HEK293 (cell line): ENCODE data around the gene ECI1.

Source experiments
- EGR2 ChIP-seq: fragments of 450-650 bp; formaldehyde crosslinking; IDR thresholded peaks from 2 replicates; pipeline ENCODE4 v1.5.1; 2016; ENCODE audit warnings: low read depth, missing biosample characterization, missing genetic modification characterization
- GFI1B ChIP-seq: fragments of 450-650 bp; formaldehyde crosslinking; IDR thresholded peaks from 2 replicates; pipeline ENCODE4 v1.5.1; 2016; ENCODE audit warnings: missing biosample characterization, missing genetic modification characterization
- GLIS2 ChIP-seq: fragments of 450-650 bp; formaldehyde crosslinking; IDR thresholded peaks from 2 replicates; pipeline ENCODE4 v1.5.1; 2016; ENCODE audit warnings: missing biosample characterization, missing genetic modification characterization
- HOXA7 ChIP-seq: sonication (generic); formaldehyde crosslinking; IDR thresholded peaks from 2 replicates; pipeline ENCODE4 v1.8.1; 2022; ENCODE audit warnings: missing genetic modification reagents, borderline replicate concordance
- HOXC10 ChIP-seq: sonication (generic); formaldehyde crosslinking; IDR thresholded peaks from 2 replicates; pipeline ENCODE4 v1.8.1; 2023; ENCODE audit warnings: mild to moderate bottlenecking, missing genetic modification reagents
- KLF1 ChIP-seq: fragments of 450-650 bp; formaldehyde crosslinking; IDR thresholded peaks from 2 replicates; pipeline ENCODE4 v1.5.1; 2016; ENCODE audit warnings: missing biosample characterization, missing genetic modification characterization
- KLF9 ChIP-seq: fragments of 450-650 bp; formaldehyde crosslinking; IDR thresholded peaks from 2 replicates; pipeline ENCODE4 v1.5.1; 2016; ENCODE audit warnings: missing biosample characterization, missing genetic modification characterization, low read depth
- TRIM28 ChIP-seq: IDR thresholded peaks from 2 replicates; pipeline ENCODE4 v1.6.1; 2011; ENCODE audit warnings: low read length, control low read depth, borderline replicate concordance
- YY2 ChIP-seq: fragments of 450-650 bp; formaldehyde crosslinking; IDR thresholded peaks from 2 replicates; pipeline ENCODE4 v1.5.1; 2016; ENCODE audit warnings: missing biosample characterization, missing genetic modification characterization
- ZEB2 ChIP-seq: fragments of 450-650 bp; formaldehyde crosslinking; IDR thresholded peaks from 2 replicates; pipeline ENCODE4 v1.5.1; 2016; ENCODE audit warnings: missing biosample characterization, missing genetic modification characterization
- ZFHX2 ChIP-seq: fragments of 450-650 bp; formaldehyde crosslinking; conservative IDR thresholded peaks from 2 replicates; pipeline ENCODE4 v1.5.1; 2016; ENCODE audit warnings: missing biosample characterization, missing genetic modification characterization
- ZIC2 ChIP-seq: fragments of 450-650 bp; formaldehyde crosslinking; IDR thresholded peaks from 2 replicates; pipeline ENCODE4 v1.5.1; 2016; ENCODE audit warnings: missing biosample characterization, missing genetic modification characterization
- ZNF169 ChIP-seq: fragments of 450-650 bp; formaldehyde crosslinking; IDR thresholded peaks from 2 replicates; pipeline ENCODE4 v1.5.1; 2016; ENCODE audit warnings: missing biosample characterization, missing genetic modification characterization
- ZNF174 ChIP-seq: fragments of 450-650 bp; formaldehyde crosslinking; IDR thresholded peaks from 2 replicates; pipeline ENCODE4 v1.5.0; 2017; ENCODE audit warnings: missing biosample characterization, mild to moderate bottlenecking, missing genetic modification characterization
- ZNF184 ChIP-seq: fragments of 450-650 bp; IDR thresholded peaks from 2 replicates; pipeline ENCODE4 v1.5.1; 2018; ENCODE audit warnings: missing biosample characterization, mild to moderate bottlenecking, missing genetic modification characterization
- ZNF211 ChIP-seq: fragments of 450-650 bp; formaldehyde crosslinking; IDR thresholded peaks from 2 replicates; pipeline ENCODE4 v1.5.1; 2016; ENCODE audit warnings: low read depth, missing biosample characterization, missing genetic modification characterization
- ZNF239 ChIP-seq: fragments of 450-650 bp; formaldehyde crosslinking; IDR thresholded peaks from 2 replicates; pipeline ENCODE4 v1.5.1; 2016; ENCODE audit warnings: missing biosample characterization, missing genetic modification characterization
- ZNF248 ChIP-seq: fragments of 450-650 bp; formaldehyde crosslinking; IDR thresholded peaks from 2 replicates; pipeline ENCODE4 v1.5.1; 2017; ENCODE audit warnings: missing biosample characterization, missing genetic modification characterization
- ZNF350 ChIP-seq: fragments of 450-650 bp; formaldehyde crosslinking; IDR thresholded peaks from 2 replicates; pipeline ENCODE4 v1.5.0; 2017; ENCODE audit warnings: missing biosample characterization, mild to moderate bottlenecking, missing genetic modification characterization
- ZNF521 ChIP-seq: fragments of 450-650 bp; formaldehyde crosslinking; IDR thresholded peaks from 2 replicates; pipeline ENCODE4 v1.5.1; 2017; ENCODE audit warnings: missing biosample characterization, mild to moderate bottlenecking, missing genetic modification characterization
- ZNF560 ChIP-seq: fragments of 450-650 bp; formaldehyde crosslinking; IDR thresholded peaks from 2 replicates; pipeline ENCODE4 v1.5.1; 2017; ENCODE audit warnings: missing biosample characterization, missing genetic modification characterization, borderline replicate concordance
- ZNF664 ChIP-seq: fragments of 450-650 bp; formaldehyde crosslinking; IDR thresholded peaks from 2 replicates; pipeline ENCODE4 v1.5.1; 2016; ENCODE audit warnings: missing biosample characterization, missing genetic modification characterization
- ZNF777 ChIP-seq: fragments of 450-650 bp; formaldehyde crosslinking; IDR thresholded peaks from 2 replicates; pipeline ENCODE4 v1.5.1; 2017; ENCODE audit warnings: missing biosample characterization, missing genetic modification characterization, borderline replicate concordance
- ZNF785 ChIP-seq: fragments of 450-650 bp; formaldehyde crosslinking; IDR thresholded peaks from 2 replicates; pipeline ENCODE4 v1.5.1; 2016; ENCODE audit warnings: missing biosample characterization, missing genetic modification characterization
- ZNF791 ChIP-seq: fragments of 450-650 bp; formaldehyde crosslinking; IDR thresholded peaks from 2 replicates; pipeline ENCODE4 v1.5.1; 2016; ENCODE audit warnings: missing biosample characterization, missing genetic modification characterization
- ZNF843 ChIP-seq: fragments of 450-650 bp; formaldehyde crosslinking; IDR thresholded peaks from 2 replicates; pipeline ENCODE4 v1.5.1; 2016; ENCODE audit warnings: missing biosample characterization, missing genetic modification characterization
- TF ChIP-seq, protein P1 (sequence below): fragments of 450-650 bp; formaldehyde crosslinking; conservative IDR thresholded peaks from 2 replicates; pipeline ENCODE4 v1.5.1; 2016; ENCODE audit warnings: low read depth, missing biosample characterization, missing genetic modification characterization
- TF ChIP-seq, protein P2 (sequence below): fragments of 450-650 bp; formaldehyde crosslinking; IDR thresholded peaks from 2 replicates; pipeline ENCODE4 v1.5.1; 2017; ENCODE audit warnings: missing biosample characterization, missing genetic modification characterization
- TF ChIP-seq, protein P3 (sequence below): fragments of 450-650 bp; formaldehyde crosslinking; IDR thresholded peaks from 2 replicates; pipeline ENCODE4 v1.5.1; 2016; ENCODE audit warnings: missing biosample characterization, missing genetic modification characterization
- TF ChIP-seq, protein P4 (sequence below): fragments of 450-650 bp; formaldehyde crosslinking; IDR thresholded peaks from 2 replicates; pipeline ENCODE4 v1.5.1; 2017; ENCODE audit warnings: missing biosample characterization, missing genetic modification characterization

ECI1 gene

DNA sequence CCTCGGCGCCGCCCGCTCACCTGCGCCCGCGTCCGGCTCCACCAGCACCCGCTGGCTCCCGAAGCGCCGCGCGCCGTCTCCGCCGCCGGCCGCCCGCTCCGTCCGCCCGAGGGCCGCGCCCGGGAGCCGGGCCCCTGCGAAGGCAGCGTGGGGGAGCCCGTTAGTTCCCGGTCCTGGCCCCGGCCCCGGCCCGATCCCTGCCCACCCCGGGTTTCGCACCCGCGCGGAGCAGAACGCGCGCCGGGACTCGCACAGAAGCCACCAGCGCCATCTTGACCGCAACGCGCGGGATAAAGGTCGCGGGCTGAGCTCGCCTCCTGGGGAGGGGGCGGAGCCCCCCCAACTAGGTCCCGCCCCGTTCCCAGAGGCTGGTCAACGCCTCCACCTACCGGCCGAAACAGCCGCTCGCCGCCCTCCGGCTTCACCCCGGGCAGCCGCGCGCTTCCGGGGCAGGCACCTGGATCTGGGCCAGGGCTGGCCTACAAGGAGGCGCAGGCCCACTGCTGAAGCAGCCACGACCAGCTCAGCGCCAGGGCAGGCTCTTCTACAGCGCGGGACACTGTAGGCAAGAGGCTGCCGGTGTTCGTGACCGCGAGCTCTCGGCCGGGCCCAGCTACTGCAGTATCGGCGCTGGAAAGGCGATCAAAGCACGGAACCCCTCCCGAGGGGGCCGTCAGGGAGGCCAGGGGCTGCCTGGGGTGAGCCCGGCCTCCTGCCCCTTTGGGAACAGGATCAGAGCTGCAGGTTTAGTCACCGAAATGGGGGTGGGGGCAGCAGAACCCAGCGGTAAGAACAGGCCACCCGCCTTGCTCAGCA is at the start of gene ECI1 (continued):
- TF ChIP-seq ZNF664: no peak
- TF ChIP-seq ZIC2 (tag by site-specific recombination): peak; percentile 94
- no peak for TF ChIP-seq GFI1B
- TF ChIP-seq ZNF239 (tag by site-specific recombination): no peak
- TF ChIP-seq, protein P1, sequence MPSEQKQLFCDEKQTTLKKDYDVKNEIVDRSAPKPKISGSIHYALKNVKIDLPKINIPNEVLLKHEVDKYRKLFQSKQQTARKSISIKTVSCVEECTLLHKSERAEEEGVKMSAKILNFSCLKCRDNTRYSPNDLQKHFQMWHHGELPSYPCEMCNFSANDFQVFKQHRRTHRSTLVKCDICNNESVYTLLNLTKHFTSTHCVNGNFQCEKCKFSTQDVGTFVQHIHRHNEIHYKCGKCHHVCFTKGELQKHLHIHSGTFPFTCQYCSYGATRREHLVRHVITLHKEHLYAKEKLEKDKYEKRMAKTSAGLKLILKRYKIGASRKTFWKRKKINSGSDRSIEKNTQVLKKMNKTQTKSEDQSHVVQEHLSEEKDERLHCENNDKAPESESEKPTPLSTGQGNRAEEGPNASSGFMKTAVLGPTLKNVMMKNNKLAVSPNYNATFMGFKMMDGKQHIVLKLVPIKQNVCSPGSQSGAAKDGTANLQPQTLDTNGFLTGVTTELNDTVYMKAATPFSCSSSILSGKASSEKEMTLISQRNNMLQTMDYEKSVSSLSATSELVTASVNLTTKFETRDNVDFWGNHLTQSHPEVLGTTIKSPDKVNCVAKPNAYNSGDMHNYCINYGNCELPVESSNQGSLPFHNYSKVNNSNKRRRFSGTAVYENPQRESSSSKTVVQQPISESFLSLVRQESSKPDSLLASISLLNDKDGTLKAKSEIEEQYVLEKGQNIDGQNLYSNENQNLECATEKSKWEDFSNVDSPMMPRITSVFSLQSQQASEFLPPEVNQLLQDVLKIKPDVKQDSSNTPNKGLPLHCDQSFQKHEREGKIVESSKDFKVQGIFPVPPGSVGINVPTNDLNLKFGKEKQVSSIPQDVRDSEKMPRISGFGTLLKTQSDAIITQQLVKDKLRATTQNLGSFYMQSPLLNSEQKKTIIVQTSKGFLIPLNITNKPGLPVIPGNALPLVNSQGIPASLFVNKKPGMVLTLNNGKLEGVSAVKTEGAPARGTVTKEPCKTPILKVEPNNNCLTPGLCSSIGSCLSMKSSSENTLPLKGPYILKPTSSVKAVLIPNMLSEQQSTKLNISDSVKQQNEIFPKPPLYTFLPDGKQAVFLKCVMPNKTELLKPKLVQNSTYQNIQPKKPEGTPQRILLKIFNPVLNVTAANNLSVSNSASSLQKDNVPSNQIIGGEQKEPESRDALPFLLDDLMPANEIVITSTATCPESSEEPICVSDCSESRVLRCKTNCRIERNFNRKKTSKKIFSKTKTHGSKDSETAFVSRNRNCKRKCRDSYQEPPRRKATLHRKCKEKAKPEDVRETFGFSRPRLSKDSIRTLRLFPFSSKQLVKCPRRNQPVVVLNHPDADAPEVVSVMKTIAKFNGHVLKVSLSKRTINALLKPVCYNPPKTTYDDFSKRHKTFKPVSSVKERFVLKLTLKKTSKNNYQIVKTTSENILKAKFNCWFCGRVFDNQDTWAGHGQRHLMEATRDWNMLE (tag by site-specific recombination): no peak
- no peak for TF ChIP-seq ZNF777 (tag by site-specific recombination)
- peak; percentile 75 for TF ChIP-seq ZNF843
- TF ChIP-seq ZFHX2 (tag by site-specific recombination): peak; percentile 64
- peak; percentile 87 for TF ChIP-seq KLF1 (tag by site-specific recombination)
- TF ChIP-seq ZEB2 (tag by site-specific recombination): peak; percentile 99
- peak; percentile 80 for TF ChIP-seq EGR2 (tag by site-specific recombination)
- peak; percentile 70; the same call in 1 of the 2 replicates for TF ChIP-seq TRIM28
- peak; percentile 93; the same call in 1 of the 2 replicates for TF ChIP-seq GLIS2
- TF ChIP-seq ZNF211: no peak
- TF ChIP-seq, protein P2, sequence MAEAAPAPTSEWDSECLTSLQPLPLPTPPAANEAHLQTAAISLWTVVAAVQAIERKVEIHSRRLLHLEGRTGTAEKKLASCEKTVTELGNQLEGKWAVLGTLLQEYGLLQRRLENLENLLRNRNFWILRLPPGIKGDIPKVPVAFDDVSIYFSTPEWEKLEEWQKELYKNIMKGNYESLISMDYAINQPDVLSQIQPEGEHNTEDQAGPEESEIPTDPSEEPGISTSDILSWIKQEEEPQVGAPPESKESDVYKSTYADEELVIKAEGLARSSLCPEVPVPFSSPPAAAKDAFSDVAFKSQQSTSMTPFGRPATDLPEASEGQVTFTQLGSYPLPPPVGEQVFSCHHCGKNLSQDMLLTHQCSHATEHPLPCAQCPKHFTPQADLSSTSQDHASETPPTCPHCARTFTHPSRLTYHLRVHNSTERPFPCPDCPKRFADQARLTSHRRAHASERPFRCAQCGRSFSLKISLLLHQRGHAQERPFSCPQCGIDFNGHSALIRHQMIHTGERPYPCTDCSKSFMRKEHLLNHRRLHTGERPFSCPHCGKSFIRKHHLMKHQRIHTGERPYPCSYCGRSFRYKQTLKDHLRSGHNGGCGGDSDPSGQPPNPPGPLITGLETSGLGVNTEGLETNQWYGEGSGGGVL (tag by site-specific recombination): peak; percentile 22; the same call in 1 of the 2 replicates
- TF ChIP-seq ZNF521 (tag by site-specific recombination): no peak
- TF ChIP-seq ZNF184 (tag by site-specific recombination): 0 out of 2 replicates have a peak, but pooled peaks have one; percentile 6
- TF ChIP-seq ZNF248 (tag by site-specific recombination): no peak
- TF ChIP-seq ZNF169 (tag by site-specific recombination): no peak
- TF ChIP-seq, protein P3, sequence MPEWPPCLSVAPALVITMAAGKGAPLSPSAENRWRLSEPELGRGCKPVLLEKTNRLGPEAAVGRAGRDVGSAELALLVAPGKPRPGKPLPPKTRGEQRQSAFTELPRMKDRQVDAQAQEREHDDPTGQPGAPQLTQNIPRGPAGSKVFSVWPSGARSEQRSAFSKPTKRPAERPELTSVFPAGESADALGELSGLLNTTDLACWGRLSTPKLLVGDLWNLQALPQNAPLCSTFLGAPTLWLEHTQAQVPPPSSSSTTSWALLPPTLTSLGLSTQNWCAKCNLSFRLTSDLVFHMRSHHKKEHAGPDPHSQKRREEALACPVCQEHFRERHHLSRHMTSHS: no peak
- no peak for TF ChIP-seq HOXC10 (CRISPR knock-in tag)
- no peak for TF ChIP-seq ZNF350 (tag by site-specific recombination)
- no peak for TF ChIP-seq ZNF174 (tag by site-specific recombination)
- no peak for TF ChIP-seq ZNF791 (tag by site-specific recombination)
- TF ChIP-seq YY2 (tag by site-specific recombination): 0 out of 2 replicates have a peak, but pooled peaks have one; percentile 36
- no peak for TF ChIP-seq ZNF785 (tag by site-specific recombination)
- peak; percentile 91 for TF ChIP-seq KLF9
- TF ChIP-seq, protein P4, sequence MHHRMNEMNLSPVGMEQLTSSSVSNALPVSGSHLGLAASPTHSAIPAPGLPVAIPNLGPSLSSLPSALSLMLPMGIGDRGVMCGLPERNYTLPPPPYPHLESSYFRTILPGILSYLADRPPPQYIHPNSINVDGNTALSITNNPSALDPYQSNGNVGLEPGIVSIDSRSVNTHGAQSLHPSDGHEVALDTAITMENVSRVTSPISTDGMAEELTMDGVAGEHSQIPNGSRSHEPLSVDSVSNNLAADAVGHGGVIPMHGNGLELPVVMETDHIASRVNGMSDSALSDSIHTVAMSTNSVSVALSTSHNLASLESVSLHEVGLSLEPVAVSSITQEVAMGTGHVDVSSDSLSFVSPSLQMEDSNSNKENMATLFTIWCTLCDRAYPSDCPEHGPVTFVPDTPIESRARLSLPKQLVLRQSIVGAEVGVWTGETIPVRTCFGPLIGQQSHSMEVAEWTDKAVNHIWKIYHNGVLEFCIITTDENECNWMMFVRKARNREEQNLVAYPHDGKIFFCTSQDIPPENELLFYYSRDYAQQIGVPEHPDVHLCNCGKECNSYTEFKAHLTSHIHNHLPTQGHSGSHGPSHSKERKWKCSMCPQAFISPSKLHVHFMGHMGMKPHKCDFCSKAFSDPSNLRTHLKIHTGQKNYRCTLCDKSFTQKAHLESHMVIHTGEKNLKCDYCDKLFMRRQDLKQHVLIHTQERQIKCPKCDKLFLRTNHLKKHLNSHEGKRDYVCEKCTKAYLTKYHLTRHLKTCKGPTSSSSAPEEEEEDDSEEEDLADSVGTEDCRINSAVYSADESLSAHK (tag by site-specific recombination): peak; percentile 60
- no peak for TF ChIP-seq HOXA7 (CRISPR knock-in tag)
- no peak for TF ChIP-seq ZNF560 (tag by site-specific recombination)
